HG03066 (cell line): ENCODE measurements around the gene DNAH9.
"Not testable (repeated sequence)": the region's sequence is repeated elsewhere in the genome, so short reads cannot be mapped to it uniquely, and the experiment has no call there.

ENCODE experiments used
- ATAC-seq: cut with Tn5 transposase; IDR thresholded peaks from one replicate; pipeline ENCODE4 v1.9.1; 2021; ENCODE audit warnings: low read depth; ENCODE audit not compliant: unreplicated experiment

Gene DNAH9

DNA sequence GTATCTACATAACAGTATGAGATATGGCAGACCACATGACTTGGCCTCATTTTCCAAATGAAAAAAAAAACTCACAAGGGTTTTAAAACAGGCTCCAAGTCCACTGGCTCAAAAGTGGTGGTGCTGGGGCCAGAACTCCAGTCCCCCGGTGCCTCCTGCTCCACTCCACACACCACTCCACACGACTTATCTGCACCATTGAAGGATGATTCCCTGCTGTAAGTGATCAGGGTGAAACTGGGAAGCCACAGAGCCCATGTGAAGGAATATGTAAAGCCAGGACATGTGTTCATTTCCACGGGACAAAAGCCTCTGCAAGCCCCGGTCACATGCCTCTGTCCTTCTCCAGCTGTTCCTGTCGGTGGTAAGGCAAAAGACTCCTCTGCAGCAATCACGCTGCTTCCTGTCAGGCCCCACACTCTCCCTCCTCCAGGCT lies 301.8 kb downstream of the DNAH9 start:
- no peak for ATAC-seq

DNA sequence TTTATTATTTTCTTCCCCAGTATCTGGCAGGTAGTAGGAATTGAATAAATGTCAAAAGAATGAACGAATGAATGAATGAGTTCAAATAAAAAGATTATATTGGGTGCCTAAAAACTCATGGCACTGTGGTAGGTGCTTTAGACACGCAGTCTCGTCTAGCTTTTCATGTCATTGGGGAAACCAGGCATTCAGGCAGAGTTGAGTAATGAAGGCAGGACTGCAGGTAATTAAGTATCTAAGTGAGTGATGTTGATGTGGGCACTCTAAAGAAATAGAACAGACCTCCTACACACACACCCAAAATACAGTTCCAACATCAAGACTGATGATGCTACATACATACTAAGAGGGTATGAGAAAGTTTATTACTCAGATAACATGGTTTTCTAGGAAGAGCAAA lies 302.4 kb downstream of the DNAH9 start:
- no peak for ATAC-seq

DNA sequence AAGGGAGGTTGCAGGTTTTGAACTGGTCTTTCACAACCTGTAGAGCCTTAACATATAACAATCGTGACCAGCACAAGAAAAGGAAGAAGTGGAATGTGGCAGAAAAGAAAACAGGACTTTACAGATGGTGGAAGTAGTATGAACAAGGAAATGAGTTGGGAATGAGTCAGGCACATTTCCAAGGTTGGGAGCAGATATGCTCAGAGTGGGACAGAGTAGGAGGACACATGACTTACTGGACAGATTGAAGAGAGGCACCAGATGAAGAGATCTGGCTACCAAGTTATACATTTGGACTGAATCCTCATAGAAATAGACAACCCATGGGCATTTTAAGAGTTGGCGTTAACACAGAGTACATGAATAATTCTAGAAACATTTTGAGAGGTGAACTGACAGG lies 303.7 kb downstream of the DNAH9 start:
- no peak for ATAC-seq

DNA sequence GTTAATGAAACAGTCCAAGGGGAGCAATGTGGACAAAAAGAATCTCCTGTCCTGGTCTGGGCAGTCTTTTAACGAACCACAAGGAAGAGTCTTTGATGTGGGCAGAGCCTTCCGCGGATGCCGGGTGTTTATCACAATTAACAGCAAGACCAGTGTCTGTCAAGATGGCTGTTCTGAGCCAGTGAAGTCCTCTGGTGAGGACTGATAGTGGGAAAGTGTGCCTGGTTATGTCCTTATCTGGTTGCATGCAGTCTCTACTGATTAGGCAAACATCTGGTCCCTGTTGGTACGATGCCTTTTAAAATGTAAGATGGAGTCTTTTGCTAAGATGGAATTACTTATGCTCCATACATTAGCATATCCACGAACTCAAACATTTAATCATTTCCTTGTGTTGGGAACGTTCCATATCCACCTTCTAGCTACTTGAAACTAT lies 310.5 kb downstream of the DNAH9 start:
- ATAC-seq, result no peak

DNA sequence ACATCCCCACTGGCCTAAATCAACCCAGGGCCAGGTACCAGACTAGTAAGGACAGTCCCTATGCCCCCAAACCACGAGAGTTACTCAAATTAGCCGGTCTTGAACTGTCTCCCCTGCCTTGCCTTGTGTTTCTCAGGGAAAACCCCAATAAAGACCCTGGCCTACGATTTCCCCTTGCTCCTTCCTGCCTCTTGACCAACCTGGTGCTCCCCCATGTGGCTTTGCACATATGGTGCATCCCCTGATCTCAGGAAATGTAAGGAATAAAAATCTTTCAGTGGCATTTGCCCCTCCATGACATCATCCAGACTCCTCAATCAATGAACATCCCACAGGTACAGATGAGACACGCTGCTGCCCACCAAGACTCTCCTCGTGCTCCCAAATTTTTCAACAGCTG lies 311.1 kb downstream of the DNAH9 start:
- no peak for ATAC-seq

- no peak for ATAC-seq
Measured at GRCh38 chr17:11916091-11916490, 317.8 kb downstream of the DNAH9 start.

DNA sequence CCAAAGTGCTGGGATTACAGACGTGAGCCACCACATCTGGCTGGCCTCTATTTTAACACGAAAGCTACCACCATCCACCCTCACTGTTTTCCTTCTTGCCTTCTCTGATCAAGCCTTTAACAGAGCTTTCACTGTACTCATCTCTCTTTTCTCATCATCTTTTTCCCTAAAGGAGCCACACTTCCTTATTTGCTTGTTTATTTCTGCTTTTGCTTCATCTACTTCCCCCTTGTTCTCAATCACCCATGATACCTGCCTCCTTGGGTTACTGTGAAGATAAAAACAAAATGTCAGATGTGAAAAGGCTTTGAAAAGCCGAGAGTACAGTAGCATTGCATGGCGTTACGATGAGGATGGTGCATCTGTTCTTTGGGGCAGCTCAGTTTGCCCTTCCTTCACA lies 319.1 kb downstream of the DNAH9 start:
- no peak for ATAC-seq

GRCh38 chr17:11921296-11921695 lies 323.0 kb downstream of the DNAH9 start:
- no peak for ATAC-seq

DNA sequence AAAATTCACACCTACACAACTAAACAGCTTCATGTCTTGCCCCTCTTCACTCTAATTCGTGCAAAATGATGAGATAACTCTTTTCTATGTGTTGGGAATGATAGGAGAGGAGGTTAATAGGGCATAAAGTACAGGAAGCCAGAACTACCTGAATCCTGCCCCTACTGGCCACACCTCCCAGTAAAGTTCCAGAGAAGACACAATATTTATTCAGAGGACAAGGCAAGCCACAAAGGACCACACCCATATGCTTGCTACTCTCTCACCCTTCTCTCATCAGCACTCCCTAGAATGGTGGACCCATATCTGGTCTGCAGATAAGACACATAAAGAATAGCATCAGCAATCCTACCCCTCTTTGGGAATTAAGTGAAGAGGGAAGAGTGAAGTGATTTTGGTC lies 324.4 kb downstream of the DNAH9 start:
- ATAC-seq, result no peak

- no peak for ATAC-seq
Measured at GRCh38 chr17:11924076-11924475, 325.8 kb downstream of the DNAH9 start.

DNA sequence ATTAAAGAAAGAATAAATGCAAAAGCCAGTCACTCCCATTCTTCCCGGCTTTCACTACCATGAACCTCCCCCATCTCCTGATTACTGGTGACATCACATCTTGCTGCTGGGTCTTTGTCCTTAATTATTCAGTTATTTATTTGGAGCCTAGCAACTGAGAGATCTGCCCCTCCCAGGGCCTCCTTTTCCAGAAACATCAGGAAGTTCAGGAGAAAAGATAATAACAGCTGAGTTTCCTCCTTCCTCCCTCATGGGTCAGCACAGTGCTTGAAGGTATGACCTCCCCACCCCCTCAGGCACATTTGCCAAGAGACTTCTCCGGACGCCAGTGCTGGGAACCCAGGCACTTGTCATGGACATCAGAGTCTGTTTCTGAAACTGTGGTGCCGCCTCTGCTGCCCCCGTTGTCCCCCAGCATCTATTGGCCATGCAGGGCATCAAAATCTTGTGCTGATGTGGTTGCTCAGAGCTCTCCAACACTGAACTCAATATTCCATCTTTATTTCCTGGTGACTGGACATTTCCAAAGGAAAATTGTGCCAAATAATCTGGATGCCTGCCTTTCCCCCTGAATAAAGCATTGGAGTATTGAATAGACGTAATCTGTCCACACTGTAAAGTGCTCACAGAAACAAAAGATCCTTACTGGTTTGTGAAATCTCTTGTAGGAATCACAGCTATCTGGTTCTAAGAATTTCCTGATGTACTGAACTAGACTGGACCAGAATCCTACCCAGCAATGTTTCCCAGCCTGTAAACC lies 327.2 kb downstream of the DNAH9 start:
- ATAC-seq, result no peak

DNA sequence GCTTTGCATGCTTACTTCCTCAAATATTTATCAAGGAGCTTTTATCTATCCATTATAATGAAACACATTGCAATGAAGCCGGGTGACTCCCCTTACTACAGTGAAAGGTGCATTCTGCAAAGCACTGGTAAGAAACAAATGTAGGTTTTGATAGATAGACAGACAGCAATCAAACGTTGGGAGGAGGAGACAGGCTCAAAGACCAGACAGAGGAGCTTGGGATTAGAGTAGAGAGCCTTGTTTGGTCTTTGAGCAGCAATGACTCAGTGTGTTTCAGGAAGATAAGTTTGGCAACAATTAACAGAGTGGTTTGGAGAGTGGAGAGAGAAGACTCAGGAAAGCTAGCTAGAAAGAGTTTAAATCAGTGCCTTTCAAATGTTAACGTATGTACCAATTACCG lies 330.2 kb downstream of the DNAH9 start:
- ATAC-seq, result no peak

DNA sequence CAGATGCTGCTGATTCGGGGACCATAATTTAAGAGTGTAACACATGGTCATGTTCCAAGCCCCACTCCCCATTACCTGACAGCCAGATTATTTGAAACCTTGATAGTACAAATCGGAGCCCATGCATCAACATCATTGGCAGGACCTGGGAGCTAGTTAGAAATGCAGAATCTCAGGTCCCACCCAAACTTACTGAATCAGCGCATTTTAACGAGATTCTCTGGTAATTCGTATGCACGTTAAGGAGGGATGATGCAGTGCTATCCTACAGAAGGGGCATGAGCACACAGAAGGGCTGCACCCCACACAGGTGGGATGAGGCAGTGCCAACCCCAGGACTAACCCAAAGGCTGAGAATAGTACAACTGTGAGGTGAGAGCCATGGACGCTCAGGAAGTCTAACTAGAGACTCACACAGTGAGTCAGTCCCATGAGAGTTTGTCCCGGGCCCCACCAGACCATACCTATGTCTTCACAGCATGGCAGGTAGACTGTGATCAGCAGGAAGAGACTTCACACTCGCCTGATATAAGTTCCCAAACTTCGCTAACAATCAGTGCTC lies 334.1 kb downstream of the DNAH9 start:
- ATAC-seq, result no peak

GRCh38 chr17:11935734-11936406 lies 337.6 kb downstream of the DNAH9 start:
- ATAC-seq, result no peak

DNA sequence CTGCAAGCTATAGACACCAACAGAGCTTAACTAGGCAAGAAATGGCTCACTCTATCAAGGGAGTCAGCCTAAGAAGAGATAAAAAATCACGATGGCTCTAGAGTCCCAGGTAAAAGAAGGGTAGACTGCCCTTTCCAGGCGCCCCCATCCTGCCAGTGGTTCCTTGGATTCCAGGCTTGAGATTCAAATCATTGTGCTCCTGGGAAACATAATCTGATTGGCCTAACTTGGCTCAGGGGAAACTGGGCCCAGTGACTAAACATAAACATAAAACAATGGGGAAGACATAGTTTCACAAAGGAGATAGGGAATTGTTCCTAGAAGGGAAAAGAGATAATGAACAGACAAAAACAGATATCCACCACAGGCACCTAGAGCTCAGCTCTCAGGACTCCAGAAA lies 342.6 kb downstream of the DNAH9 start:
- no peak for ATAC-seq

DNA sequence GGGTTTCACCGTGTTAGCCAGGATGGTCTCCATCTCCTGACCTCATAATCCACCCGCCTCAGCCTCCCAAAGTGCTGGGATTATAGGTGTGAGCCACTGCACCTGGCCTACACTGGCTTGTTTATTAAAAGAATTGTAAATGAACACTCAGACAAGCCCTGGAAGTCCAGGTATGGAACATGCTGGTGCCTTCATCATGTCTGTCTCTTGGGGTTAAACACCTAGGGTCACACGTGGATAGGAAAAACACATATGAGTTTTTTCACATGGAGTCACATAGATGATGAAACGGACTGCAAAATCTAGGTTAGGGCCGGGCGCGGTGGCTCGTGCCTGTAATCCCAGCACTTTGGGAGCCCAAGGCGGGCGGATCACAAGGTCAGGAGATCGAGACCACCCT lies 344.8 kb downstream of the DNAH9 start:
- ATAC-seq, result not testable (repeated sequence)

GRCh38 chr17:11943759-11944347 lies 345.6 kb downstream of the DNAH9 start:
- no peak for ATAC-seq

GRCh38 chr17:11944587-11944986 lies 346.3 kb downstream of the DNAH9 start:
- ATAC-seq, result no peak

DNA sequence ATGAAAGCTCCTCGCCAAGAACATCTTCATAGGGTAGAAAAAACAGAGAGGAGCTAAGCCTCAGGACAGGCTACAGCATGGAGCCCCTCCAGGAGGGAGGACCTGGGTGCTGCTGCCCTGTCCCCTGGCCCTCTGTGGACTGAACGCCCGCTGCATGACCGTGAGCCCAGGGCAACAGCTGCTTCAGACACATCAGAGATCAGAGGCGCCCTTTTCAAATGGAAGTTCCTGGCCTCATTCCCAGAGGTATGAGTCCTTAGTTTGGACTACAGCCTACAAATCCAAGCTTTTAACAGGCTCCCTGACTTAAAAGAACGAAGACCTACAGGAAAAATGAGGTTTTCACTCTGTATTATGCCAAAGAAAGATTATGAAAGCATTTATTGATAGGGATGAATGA lies 350.5 kb downstream of the DNAH9 start:
- ATAC-seq, result no peak

DNA sequence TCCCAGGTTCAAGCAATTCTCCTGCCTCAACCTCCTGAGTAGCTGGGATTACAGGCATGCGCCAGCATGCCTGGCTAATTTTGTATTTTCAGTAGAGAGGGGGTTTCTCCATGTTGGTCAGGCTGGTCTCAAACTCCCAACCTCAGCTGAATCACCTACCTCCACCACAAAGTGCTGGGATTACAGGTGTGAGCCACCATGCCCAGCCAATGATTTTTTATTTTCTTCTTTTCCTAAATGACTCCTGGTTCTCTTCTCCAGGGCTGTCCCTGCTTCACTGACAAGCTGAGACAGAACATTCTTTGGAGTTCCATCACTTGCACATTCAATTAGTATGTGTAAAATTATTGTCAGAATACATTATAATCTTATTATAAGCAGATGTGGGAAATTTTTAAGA lies 351.3 kb downstream of the DNAH9 start:
- not testable (repeated sequence) for ATAC-seq

GRCh38 chr17:11950771-11951519 lies 352.7 kb downstream of the DNAH9 start:
- ATAC-seq, result no peak
